HCT116 (cell line): Measurements from ENCODE around the gene SNIP1. TPM values are rescaled to one million over a fixed set of nuclear protein-coding genes. Genes with fewer than 3 reads are reported as not detected.

Experiments used
- ATAC-seq: fragments of 200-7000 bp; cut with Tn5 transposase; 2 replicates; pipeline ENCODE4 v1.9.1; 2020; ENCODE audit warnings: mild to moderate bottlenecking, moderate library complexity
- BruUV-seq: library from RNA; stranded (reverse); fragments of 400-500 nt; replicated peaks from 2 replicates; lab custom pipeline; 2021; lab: Mats Ljungman, UMichigan
- CTCF ChIA-PET: fragments of 300-600 bp; sonication (Branson Sonifier 250); formaldehyde crosslinking; loops from one replicate; lab custom pipeline; 2021; ENCODE audit warnings: antibody characterized with exemption; lab: Charles Lee
- POLR2A ChIA-PET: fragments of 300-600, 350-600 bp; sonication (Branson Sonifier 250); formaldehyde crosslinking; loops from one replicate; lab custom pipeline; 2021; ENCODE audit warnings: antibody characterized with exemption; lab: Charles Lee
- RAD21 ChIA-PET, 2 experiments: fragments of 300-600 bp; sonication (Branson Sonifier 250); formaldehyde crosslinking; loops; one replicate each; lab custom pipeline; 2023; ENCODE audit warnings: low total read pairs in 2 of 2; ENCODE audit not compliant: uncharacterized antibody in 2 of 2, unreplicated experiment in 2 of 2, low non-redundant PET in 1 of 2; lab: Charles Lee
- DNase-seq: peaks from one replicate; pipeline ENCODE4 v3.0.0-alpha.2; 2010; ENCODE audit warnings: low read depth, low spot score
- H2AFZ ChIP-seq: fragments of 200-600 bp; shearing (Covaris generic), sonication (generic); 2 replicates; pipeline ENCODE4 v1.6.1; 2017; ENCODE audit warnings: low read depth, mixed run types, mixed read lengths, antibody characterized with exemption, low read length; ENCODE audit not compliant: poor library complexity, severe bottlenecking
- H3K27ac ChIP-seq: 2 replicates; pipeline ENCODE4 v1.5.1; 2012; ENCODE audit warnings: low read depth, low read length
- H3K27me3 ChIP-seq: fragments of 200-600 bp; sonication (generic); 2 replicates; pipeline ENCODE4 v1.6.1; 2016; ENCODE audit warnings: mixed run types, low read length, mixed read lengths; ENCODE audit not compliant: insufficient read depth
- H3K36me3 ChIP-seq, 2 experiments: fragments of 200-500 bp in 1 of 2; fragments of 200-600 bp in 1 of 2; sonication (Bioruptor generic) in 1 of 2; sonication (generic) in 1 of 2; 2 replicates each; pipeline versions ENCODE4 v1.5.1 to v1.6.1; 2014 to 2016; ENCODE audit warnings: low read length in 2 of 2, inconsistent platforms in 1 of 2, mixed read lengths in 1 of 2, mixed run types in 1 of 2; ENCODE audit not compliant: insufficient read depth in 2 of 2, control insufficient read depth in 1 of 2
- H3K4me1 ChIP-seq, 2 experiments: fragments of 200-600 bp in 1 of 2; sonication (generic) in 1 of 2; 2 replicates each; pipeline versions ENCODE4 v1.5.1 to v1.6.1; 2012 to 2017; ENCODE audit warnings: low read length in 2 of 2, inconsistent platforms in 1 of 2, mild to moderate bottlenecking in 1 of 2, mixed read lengths in 1 of 2, mixed run types in 1 of 2, moderate library complexity in 1 of 2; ENCODE audit not compliant: insufficient read depth in 2 of 2, control insufficient read depth in 1 of 2
- H3K4me2 ChIP-seq: fragments of 200-600 bp; sonication (generic); 2 replicates; pipeline ENCODE4 v1.6.1; 2017; ENCODE audit warnings: mixed run types, low read length, mixed read lengths
- H3K4me3 ChIP-seq, 2 experiments: fragments of 200-600 bp in 1 of 2; sonication (generic) in 1 of 2; replicated peaks in 1 of 2; 2 replicates each; pipeline ENCODE4 v1.5.1; 2011 to 2016; ENCODE audit warnings: low read length in 2 of 2, control low read depth in 1 of 2, low read depth in 1 of 2, mild to moderate bottlenecking in 1 of 2, mixed read lengths in 1 of 2, mixed run types in 1 of 2
- H3K79me2 ChIP-seq: fragments of 200-600 bp; sonication (generic); 2 replicates; pipeline ENCODE4 v1.6.1; 2017; ENCODE audit warnings: mild to moderate bottlenecking, mixed run types, low read length, moderate library complexity, mixed read lengths; ENCODE audit not compliant: insufficient read depth
- H3K9ac ChIP-seq: fragments of 200-600 bp; sonication (generic); 2 replicates; pipeline ENCODE4 v1.6.1; 2016; ENCODE audit warnings: low read length, mixed read lengths
- H3K9me2 ChIP-seq: fragments of 200-600 bp; sonication (generic), shearing (Covaris generic); 2 replicates; pipeline ENCODE4 v1.6.1; 2017; ENCODE audit warnings: mixed run types, mild to moderate bottlenecking, moderate library complexity; ENCODE audit not compliant: insufficient read depth
- H3K9me3 ChIP-seq, 2 experiments: fragments of 200-500 bp in 1 of 2; fragments of 200-600 bp in 1 of 2; sonication (Bioruptor generic) in 1 of 2; sonication (generic) in 1 of 2; 2 replicates each; pipeline ENCODE4 v1.6.1; 2014 to 2017; ENCODE audit warnings: low read length in 2 of 2, mixed read lengths in 2 of 2, inconsistent platforms in 1 of 2, low read depth in 1 of 2, mild to moderate bottlenecking in 1 of 2, mixed run types in 1 of 2, moderate library complexity in 1 of 2; ENCODE audit not compliant: control insufficient read depth in 1 of 2, insufficient read depth in 1 of 2
- H4K20me1 ChIP-seq: fragments of 200-600 bp; sonication (generic), shearing (Covaris generic); 2 replicates; pipeline ENCODE4 v1.6.1; 2017; ENCODE audit warnings: mixed run types, mild to moderate bottlenecking, moderate library complexity; ENCODE audit not compliant: insufficient read depth
- ATF3 ChIP-seq: IDR thresholded peaks from 2 replicates; pipeline ENCODE4 v1.6.1; 2012
- CBX3 ChIP-seq: IDR thresholded peaks from 2 replicates; pipeline ENCODE4 v1.6.1; 2012; ENCODE audit warnings: low read depth
- CEBPB ChIP-seq: IDR thresholded peaks from 2 replicates; pipeline ENCODE4 v1.6.1; 2012; ENCODE audit warnings: low read depth
- EGR1 ChIP-seq: IDR thresholded peaks from 2 replicates; pipeline ENCODE4 v1.6.1; 2012; ENCODE audit warnings: low read depth
- EZH2phosphoT487 ChIP-seq: fragments of 200-600 bp; IDR thresholded peaks from 2 replicates; pipeline ENCODE4 v1.6.1; 2018; ENCODE audit warnings: antibody characterized with exemption, borderline replicate concordance
- JUND ChIP-seq: IDR thresholded peaks from 2 replicates; pipeline ENCODE4 v1.6.1; 2012
- RAD21 ChIP-seq: IDR thresholded peaks from 2 replicates; pipeline ENCODE4 v1.6.1; 2012; ENCODE audit warnings: low read depth, mild to moderate bottlenecking
- SP1 ChIP-seq: IDR thresholded peaks from 2 replicates; pipeline ENCODE4 v1.6.1; 2012; ENCODE audit warnings: low read depth
- TCF7L2 ChIP-seq: IDR thresholded peaks from 2 replicates; pipeline ENCODE4 v1.7.0; 2011; ENCODE audit warnings: borderline replicate concordance, inconsistent platforms; ENCODE audit not compliant: insufficient read depth, insufficient read length; ENCODE audit errors: extremely low read depth
- ZBTB33 ChIP-seq: IDR thresholded peaks from 2 replicates; pipeline ENCODE4 v1.6.1; 2011; ENCODE audit warnings: mild to moderate bottlenecking, low read length, moderate library complexity; ENCODE audit not compliant: insufficient replicate concordance; ENCODE audit errors: extremely low read depth
- intact Hi-C: fragments of 100-400 bp; cut with micrococcal nuclease; formaldehyde crosslinking; loops from 2 replicates; pipeline ENCODE4 v1.10.0; 2022
- total RNA-seq: library from RNA; stranded (reverse); gene quantifications from one replicate; pipeline ENCODE4 v1.2.1, GENCODE V29; 2021; ENCODE audit not compliant: unreplicated experiment
- TF ChIP-seq, protein P1 (sequence below), 3 experiments: fragments of 200-600 bp in 1 of 3; sonication (generic) in 1 of 3; IDR thresholded peaks in 2 of 3; conservative IDR thresholded peaks in 1 of 3; 2 replicates each; pipeline ENCODE4 v1.5.1; 2012 to 2017; ENCODE audit warnings: low read depth in 2 of 3, low read length in 2 of 3, antibody characterized with exemption in 1 of 3, borderline replicate concordance in 1 of 3, control low read depth in 1 of 3, mild to moderate bottlenecking in 1 of 3, mixed read lengths in 1 of 3, mixed run types in 1 of 3, moderate library complexity in 1 of 3; ENCODE audit not compliant: insufficient read depth in 1 of 3
- TF ChIP-seq, protein P2 (sequence below): IDR thresholded peaks from 2 replicates; pipeline ENCODE4 v1.6.1; 2012; ENCODE audit warnings: low read depth
- TF ChIP-seq, protein P3 (sequence below): IDR thresholded peaks from 2 replicates; pipeline ENCODE4 v1.6.1; 2012

The SNIP1 gene
- total RNA-seq, 1 experiment from 2014 or later, result 18.8 TPM

DNA sequence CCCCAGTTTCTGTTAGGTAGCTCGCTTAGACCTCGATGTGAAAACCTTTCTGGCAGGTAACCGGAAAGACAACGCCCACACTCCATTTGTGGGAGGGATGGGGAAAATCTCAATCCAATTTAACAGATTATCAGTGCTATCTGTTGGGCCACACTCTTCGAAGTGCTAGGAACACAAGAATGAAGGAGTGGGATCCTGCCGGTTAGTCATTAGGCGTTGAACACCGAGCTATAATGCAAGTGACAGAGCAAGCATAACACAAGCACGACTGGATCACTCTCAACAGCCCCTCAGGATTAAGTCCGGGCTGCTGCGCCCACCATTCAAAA, 531 bp downstream of the SNIP1 start (continued):
- TF ChIP-seq SP1, result no peak
- TF ChIP-seq EGR1, result no peak
- TF ChIP-seq ZBTB33, result no peak
- no peak for TF ChIP-seq TCF7L2
- TF ChIP-seq, all 23 proteins: peak for 0

GRCh38 chr1:37549341-37549740, 4.8 kb downstream of the SNIP1 start:
- ChIA-PET RAD21 (no interaction called here), POLR2A (no interaction called here), CTCF (no interaction called here)
- ATAC-seq (no peak), DNase-seq (no peak)
- Histone ChIP-seq H3K4me2 (no peak overlapping the region; the same call in 1 of the 2 replicates), H3K9ac (no peak overlapping the region), H3K79me2 (peaks cover 62% of the 10 kb centered on the region), H2AFZ (no peak overlapping the region), H3K27me3 (no peaks in the 10 kb centered on the region), H3K9me3 (no peaks in the 10 kb centered on the region), H3K4me1 (peaks cover 8 to 17% of the 10 kb centered on the region in 2 experiments), H3K27ac (no peak overlapping the region), H3K4me3 (no peak overlapping the region), H3K9me2 (no peaks in the 10 kb centered on the region), H4K20me1 (0 out of 2 replicates have a peak, but pooled peaks cover 8% of the 10 kb centered on the region), H3K36me3 (peaks cover 33 to 41% of the 10 kb centered on the region in 2 experiments)
- intact Hi-C loops, result no loop called here
- no TSS peak for BruUV-seq
- TF ChIP-seq EZH2phosphoT487 (no peak), ZBTB33 (no peak), CBX3 (no peak), JUND (no peak), CEBPB (no peak), ATF3 (no peak), RAD21 (no peak)
- TF ChIP-seq, protein P1, sequence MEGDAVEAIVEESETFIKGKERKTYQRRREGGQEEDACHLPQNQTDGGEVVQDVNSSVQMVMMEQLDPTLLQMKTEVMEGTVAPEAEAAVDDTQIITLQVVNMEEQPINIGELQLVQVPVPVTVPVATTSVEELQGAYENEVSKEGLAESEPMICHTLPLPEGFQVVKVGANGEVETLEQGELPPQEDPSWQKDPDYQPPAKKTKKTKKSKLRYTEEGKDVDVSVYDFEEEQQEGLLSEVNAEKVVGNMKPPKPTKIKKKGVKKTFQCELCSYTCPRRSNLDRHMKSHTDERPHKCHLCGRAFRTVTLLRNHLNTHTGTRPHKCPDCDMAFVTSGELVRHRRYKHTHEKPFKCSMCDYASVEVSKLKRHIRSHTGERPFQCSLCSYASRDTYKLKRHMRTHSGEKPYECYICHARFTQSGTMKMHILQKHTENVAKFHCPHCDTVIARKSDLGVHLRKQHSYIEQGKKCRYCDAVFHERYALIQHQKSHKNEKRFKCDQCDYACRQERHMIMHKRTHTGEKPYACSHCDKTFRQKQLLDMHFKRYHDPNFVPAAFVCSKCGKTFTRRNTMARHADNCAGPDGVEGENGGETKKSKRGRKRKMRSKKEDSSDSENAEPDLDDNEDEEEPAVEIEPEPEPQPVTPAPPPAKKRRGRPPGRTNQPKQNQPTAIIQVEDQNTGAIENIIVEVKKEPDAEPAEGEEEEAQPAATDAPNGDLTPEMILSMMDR (IDR thresholded peaks at IDR 0.05 in 2 of 3, conservative IDR thresholded peaks at IDR 0.05 in 1 of 3; ENCODE audit: borderline replicate concordance in 1 of 3, insufficient read depth in 1 of 3, low read depth in 2 of 3, low read length in 2 of 3), result no peak
- TF ChIP-seq, protein P2, sequence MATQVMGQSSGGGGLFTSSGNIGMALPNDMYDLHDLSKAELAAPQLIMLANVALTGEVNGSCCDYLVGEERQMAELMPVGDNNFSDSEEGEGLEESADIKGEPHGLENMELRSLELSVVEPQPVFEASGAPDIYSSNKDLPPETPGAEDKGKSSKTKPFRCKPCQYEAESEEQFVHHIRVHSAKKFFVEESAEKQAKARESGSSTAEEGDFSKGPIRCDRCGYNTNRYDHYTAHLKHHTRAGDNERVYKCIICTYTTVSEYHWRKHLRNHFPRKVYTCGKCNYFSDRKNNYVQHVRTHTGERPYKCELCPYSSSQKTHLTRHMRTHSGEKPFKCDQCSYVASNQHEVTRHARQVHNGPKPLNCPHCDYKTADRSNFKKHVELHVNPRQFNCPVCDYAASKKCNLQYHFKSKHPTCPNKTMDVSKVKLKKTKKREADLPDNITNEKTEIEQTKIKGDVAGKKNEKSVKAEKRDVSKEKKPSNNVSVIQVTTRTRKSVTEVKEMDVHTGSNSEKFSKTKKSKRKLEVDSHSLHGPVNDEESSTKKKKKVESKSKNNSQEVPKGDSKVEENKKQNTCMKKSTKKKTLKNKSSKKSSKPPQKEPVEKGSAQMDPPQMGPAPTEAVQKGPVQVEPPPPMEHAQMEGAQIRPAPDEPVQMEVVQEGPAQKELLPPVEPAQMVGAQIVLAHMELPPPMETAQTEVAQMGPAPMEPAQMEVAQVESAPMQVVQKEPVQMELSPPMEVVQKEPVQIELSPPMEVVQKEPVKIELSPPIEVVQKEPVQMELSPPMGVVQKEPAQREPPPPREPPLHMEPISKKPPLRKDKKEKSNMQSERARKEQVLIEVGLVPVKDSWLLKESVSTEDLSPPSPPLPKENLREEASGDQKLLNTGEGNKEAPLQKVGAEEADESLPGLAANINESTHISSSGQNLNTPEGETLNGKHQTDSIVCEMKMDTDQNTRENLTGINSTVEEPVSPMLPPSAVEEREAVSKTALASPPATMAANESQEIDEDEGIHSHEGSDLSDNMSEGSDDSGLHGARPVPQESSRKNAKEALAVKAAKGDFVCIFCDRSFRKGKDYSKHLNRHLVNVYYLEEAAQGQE, result no peak
- TF ChIP-seq, protein P3, sequence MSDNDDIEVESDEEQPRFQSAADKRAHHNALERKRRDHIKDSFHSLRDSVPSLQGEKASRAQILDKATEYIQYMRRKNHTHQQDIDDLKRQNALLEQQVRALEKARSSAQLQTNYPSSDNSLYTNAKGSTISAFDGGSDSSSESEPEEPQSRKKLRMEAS, result no peak
